GM18519 (cell line): ENCODE results near the gene NKX1-1.
"Not testable (repeated sequence)": the region's sequence is repeated elsewhere in the genome, so short reads cannot be mapped to it uniquely, and the experiment has no call there.

Experiments
- ATAC-seq: cut with Tn5 transposase; IDR thresholded peaks from one replicate; pipeline ENCODE4 v1.9.1; 2021; ENCODE audit warnings: mild to moderate bottlenecking, moderate library complexity; ENCODE audit not compliant: unreplicated experiment, low FRiP score

NKX1-1 gene

DNA sequence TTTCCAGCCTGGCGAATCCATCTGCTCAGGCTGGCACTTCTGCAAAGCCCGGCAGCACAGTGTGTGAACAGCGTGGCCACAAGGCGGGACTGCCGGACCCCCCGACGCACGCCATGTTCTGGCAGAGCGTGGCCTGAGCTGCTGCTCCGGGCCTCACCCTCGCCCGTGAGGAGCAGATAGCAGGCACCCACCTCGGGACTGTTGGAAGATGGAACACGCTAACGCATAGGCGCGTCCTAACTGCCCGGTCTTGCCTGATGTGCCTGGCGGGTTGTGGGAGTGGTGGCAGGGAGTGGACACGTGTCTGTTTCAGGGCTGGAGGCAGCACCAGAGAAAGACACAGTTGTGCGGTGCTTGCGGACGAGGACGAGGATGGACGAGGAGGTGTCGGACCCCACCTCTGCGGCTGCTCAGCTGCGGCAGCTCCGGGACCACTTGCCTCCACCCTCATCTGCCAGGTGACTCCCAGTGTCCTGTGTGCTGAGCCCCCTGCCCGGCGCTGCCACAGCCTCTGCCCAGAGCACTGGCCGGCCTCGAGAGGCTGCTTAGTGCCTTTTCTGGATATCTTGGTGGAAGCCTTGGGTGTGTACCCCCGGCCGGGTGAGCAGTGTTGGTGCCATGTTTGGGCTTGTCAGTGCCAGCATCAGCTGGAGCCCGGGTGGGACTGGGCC, 31.1 kb downstream of the NKX1-1 start:
- ATAC-seq: no peak

DNA sequence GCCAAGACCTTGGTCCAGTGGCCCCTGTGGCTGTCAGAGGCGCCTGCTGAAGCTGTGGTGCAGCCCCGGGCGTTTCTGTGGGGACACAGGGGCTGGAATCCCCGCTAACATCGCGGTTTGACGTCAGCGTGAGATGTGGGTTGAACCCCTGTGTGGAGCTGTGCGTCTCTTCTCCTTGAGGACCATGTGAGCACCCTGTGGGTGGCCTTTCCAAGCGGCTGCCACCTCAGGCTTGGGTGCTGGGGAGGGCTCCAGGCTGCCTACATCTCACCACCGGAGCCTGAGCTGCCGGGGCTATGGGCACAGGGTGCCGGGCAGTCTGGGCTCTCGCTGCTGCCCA, 31.6 kb downstream of the NKX1-1 start:
- no peak for ATAC-seq

DNA sequence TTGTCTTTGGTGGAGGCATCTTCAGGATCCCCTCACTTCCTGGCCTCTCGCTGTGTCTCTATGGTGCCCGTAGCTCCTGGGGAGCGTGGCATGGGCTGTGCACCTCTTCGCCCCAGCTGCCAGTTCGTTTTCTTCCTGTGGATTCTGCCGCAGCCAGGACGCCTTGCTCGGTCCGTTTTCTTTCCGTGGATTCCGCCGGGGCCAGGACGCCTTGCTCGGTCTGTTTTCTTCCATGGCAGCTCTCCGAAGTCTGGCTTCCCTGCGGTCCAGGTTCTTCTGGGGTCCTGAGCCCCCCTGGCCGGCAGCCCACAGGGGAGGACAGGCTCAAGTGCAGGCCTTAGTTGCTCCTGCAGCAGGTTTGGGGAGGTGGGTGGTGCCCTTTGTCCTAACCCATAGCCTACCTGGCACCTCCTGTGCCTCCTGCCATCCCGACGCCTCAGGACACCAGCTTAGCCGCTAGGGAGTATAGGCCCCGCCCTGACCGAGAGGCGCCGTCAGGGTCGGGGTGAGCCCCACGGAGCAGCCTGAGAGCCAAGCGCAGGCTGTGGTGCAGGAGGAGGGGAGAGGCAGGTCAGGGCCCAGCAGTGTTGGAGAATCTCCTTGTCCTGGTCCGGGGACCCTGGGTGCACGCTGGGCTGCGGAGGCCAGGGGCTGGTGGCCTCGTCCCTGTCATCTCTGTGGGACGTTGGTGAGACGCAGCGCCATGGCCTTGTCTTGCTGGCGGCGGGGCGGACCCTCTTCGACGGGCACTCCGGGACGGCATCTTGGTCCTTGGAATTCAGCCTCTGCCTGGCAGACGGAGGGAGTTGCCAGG, 32.1 kb downstream of the NKX1-1 start:
- ATAC-seq: no peak

DNA sequence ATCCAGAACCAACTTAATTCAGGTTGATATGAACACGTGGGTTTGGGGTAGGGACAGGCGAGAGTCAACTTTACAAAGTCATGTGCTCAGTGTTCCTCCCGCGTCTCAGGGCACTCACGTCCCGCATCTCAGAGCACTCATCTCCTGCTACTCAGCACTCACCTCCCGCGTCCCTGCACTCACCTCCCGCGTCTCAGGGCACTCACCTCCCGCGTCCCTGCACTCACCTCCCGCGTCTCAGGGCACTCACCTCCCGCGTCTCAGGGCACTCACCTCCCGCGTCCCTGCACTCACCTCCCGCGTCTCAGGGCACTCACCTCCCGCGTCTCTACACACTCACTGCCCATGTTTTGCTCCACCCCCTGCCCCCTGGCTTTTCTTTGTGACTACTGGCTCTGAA, 33.7 kb downstream of the NKX1-1 start:
- ATAC-seq: not testable (repeated sequence)

DNA sequence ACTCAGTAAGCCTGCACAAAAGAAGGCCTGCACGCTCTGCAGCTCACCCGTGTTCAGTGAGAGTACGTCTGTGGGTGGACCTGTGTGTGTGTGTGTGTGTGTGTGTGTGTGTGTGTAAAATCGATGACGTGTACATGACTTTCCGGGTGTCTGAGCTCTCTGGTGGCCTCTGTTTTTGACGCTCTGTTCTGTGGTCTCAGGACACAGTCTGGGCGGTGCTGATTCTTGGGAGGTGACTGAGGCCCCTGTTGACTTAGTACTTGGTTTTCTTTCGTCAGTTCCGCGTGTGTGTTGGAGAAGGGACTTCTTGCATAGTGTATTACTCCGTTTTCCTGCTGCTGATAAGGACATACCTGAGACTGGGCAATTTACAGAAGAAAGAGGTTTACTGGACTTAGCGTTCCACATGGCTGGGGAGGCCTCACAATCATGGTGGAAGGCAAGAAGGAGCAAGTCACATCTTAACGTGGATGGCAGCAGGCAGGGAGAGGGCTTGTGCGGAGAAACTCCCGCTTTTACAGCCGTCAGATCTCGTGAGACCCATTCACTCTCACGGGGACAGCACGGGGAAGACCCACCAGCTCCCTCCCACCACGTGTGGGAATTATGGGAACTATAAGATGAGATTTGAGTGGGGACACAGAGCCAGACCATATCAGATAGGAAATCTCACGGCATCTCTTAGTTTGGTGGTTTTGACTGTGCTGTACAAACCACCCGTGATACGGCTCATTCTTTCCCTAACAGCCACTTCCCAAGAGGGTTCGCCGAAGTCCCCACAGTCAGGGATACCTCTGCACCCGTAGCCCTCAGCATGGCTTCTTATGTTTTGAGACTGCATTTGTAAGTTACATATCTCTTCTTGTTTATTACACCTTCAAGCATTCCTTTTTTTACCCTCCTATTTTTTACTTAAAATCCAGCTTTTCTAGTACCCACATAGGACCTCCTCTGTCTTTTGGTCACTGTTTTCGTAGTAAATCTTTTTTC, 34.8 kb downstream of the NKX1-1 start:
- ATAC-seq: no peak

DNA sequence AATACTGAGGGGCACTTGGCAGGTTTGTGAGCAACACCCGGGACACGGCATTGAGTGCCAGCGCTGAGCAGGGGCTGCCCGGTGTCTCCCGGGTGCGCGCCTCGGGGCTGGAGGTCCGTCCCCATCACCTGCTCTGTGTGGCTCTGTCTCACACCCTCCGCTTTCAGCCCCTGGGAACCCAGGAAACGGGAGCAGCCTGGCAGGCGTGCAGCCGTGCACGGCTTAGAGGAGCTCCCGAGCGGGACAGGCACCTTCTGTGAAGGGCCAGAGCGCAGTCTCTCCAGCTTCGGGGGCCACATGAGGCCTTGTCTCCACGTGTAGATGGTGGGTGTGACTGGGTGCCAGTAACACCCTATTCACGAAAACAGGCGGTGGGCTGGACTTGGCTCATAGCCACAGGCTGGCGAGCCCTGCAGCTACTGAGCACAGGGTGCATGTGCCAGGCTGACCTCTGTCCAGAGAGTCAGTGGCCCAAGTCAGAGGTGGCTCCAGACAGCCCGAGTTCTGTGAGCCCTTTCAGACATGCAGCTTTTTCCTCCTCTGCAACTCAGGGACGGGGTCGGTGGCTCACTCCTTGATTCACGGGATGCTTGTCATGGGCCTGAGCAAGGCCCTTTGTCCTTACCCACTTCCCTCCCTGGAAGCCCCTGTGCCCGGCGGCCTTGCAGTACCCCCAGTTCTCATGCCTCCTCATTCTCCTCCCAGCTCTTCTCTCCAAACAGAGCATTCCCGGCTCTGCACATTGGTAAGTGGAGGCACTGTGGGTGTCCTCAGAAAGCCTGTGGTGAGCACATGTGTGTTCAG, 35.7 kb downstream of the NKX1-1 start:
- no peak for ATAC-seq

DNA sequence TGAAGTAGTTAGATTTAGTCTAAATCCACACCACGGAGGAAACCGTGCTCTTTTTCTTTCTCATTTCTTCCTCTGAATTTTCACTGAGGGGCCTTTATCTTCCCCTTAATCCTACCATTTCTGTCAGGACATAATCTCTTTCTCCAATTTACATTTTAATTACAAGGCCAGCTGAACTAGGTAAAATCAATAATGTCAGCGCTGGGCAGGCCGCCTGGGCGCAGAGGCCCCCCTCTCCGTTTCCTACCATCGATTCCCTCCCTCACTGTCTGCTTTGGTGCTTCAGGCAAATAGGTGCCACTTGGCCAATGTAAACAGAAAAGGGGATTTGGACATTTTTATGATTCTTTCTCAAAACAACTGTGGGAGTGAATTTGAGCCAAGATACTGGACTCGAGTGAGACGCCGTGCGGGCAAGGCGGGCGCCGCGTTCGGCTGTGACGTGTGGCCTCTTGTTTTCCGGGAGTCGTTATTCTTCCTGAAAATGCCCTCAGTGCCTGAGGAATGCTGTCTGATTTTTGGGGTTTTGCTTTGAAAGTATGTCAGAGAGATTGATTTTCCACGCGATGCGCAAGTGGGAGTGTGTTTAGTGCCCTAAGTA, 36.7 kb downstream of the NKX1-1 start:
- ATAC-seq: no peak

DNA sequence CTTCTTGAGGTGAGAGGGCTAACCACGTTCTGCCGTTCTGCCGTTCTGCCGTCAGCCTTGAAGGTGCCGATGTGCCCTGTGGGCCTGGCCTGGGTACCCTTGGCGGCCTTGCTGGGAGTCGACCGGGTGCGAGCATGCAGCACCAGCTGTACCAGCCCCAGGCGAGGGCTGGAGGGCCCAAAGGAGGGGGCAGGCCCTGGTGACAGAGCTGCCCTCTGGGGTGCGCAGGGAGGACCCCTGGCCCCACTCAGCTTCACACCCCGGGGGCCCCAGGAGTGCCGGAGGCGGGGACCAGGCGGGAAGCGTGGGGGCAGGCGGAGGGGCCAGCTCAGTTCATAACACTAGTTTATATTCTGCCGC, 37.2 kb downstream of the NKX1-1 start:
- ATAC-seq: no peak

DNA sequence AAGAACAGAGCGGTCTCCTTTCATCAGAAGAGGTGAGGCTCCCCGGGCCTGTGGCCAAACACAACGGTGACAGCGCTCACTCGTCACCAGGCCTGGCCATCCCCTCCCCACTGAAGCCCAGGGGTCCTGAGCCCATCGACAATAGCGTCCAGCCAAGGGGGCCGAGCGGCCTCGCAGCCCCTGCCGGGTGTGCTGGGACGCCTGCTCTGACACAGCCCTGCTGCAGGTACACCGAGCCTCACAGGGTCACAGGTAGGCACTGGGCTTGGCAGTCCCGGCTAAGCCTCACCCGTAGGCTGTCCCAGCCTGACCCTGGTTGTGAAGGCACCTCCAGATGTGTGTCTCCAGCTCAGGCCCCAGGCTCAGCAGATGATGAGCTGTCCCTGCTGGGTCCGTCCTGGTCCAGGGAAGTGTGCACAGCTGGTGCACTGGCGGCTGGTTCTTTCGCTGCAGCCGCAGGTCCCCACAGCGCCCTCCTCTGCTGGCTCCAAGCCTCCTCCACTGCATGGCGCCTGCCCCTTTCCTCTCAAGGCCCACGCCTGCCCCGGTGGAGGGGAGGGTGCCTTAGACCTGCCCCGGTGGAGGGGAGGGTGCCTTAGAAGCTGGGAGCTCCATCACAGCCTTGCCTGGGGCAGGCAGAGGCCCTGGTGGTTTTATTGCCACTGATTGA, 37.7 kb downstream of the NKX1-1 start:
- no peak for ATAC-seq

DNA sequence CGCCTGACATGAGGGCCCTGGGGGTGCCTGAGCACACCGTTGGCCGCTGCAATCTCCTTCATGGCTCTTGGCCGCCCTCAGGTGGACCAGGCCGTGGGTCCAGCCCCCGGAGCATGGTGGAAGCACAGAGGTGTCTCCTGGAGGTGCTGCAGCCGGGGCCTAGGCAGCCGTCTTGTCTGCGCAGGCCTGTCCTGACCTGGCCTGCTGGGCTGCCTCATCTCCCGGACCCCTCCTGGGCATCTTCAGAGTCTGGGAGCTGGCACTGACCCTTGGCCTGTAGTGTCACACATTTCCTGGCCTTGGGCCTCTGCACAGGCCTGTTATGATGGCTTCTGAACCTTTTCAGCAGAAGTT, 38.3 kb downstream of the NKX1-1 start:
- ATAC-seq: no peak

DNA sequence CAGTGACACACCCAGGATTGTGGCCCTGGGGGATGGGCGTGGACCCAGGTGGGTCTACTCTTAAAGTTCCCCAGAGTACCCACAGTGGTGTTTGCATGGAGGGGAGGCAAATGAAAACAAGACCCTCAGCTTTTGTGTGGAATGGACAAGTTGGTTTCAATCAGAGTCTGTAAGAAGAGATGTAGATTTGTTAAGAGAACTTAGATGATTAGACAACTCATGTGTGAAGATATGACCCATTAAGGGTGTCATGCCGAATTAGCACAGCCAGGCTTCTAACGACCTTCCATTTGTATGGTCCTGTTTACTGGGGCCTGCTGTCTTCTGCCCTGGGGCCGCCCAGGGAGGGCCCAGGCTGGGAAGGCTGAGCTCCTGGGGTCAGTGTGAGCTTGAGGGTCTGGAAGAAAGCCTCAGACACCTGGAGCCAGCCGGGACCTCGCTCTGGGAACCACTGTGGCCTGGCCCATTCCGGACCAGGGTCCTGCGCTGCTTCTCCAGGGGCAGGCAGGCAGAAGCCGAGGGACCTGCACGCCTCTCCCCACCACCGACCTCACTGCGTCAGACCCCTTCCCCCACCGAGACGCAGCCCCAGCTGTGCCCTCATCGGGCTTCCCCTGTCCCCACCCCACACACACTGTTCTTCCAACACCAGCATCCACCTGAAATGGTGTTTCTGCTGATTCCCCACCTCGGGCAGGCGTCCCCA, 38.9 kb downstream of the NKX1-1 start:
- ATAC-seq: no peak

DNA sequence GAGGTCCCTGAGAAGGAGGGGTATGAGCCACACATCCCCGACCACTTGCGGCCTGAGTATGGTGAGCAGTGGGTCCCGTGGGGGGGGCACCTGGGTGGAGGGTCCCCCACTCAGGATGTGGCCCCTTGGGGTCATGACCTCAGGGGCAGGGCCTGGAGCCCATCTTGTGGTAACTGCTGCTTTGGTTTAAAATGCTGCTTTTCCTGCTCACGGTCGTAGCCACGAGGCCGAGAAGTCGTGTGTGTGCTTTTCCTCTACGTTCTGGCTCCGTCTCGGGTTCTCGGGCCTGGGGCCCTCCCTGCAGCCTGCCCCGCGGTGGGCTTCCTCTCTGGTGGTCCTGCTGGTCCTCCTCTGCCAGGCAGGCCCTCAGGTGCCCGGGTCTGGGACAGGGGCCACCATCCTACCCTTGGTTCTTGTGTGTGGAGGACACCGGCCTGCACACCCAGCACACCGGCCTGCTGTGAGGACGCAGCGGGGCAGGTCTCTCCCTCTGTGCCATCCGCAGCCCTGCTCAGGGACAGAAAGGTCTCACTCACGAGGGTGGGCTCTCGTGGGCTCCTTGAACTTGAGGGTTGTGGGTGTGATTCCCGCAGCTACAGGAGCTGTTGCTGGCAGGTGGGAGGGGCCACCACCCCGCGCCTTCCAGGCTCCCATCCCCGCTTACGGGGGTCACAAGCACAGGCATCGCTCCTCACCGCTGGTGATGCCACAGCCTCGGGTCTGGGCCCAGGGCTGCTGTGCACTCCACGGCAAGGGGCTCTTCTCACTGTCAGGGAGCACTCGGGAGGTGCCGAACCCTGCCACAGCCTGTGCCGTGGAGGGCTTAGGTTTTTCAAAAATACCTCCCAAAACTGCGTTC, 39.6 kb downstream of the NKX1-1 start:
- ATAC-seq: no peak

DNA sequence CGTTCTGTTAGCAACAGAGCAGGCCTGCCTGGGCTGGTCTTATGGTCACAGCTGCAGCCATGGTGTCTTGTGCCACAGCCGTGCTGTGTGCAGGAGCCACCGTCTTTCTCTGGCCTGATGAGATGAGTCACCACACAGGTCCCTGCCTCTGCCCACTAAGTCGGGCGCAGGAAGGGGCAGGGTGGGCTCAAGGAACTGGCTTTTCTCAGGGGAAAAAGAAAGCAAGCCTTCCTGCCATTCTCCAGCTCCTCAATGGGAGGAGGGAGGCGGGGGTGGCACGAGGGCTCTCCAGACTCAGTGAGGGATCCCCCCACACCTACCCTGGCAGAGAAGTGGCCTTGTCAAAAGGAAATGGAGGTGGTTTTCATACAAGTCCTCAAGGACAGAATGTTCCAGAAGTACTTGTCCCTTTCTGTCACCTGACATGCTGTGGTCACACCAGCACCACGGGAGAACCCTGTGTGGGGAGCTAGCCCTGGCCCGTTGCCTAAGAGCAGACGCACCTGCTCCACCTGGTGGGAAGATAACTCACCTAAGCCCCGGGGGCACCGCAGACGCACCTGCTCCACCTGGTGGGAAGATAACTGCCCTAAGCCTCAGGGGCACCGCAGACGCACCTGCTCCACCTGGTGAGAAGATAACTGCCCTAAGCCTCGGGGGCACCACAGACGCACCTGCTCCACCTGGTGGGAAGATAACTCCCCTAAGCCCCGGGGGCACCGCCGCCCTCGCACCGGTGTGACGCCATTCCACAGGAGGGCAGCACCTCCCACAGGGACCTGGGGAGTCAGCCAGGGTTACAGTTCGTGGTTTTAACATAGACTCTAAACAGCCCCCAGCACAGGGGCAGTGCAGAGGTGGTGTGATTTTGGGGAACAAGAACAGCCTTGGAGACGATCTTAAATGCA, 40.7 kb downstream of the NKX1-1 start:
- ATAC-seq: no peak

DNA sequence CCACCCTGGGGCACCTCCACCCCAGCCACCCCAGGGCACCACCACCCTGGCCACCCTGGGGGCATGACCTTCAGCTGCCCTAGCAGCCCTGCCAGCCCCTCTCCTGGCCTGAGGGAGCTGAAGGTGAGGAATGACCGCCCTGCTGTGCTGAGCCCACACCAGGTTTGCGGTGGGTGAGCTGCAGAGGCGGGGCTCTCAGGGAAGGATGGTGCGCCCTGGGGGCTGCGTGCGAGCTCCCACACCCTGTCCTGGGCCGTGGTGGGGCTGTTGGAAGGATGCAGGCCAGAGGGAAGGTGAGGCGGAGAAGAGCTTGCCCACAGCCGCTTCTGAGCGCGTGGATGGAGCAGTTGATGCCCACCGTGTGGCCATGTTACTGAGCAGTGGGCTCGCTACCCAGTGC, 41.5 kb downstream of the NKX1-1 start:
- ATAC-seq: no peak

DNA sequence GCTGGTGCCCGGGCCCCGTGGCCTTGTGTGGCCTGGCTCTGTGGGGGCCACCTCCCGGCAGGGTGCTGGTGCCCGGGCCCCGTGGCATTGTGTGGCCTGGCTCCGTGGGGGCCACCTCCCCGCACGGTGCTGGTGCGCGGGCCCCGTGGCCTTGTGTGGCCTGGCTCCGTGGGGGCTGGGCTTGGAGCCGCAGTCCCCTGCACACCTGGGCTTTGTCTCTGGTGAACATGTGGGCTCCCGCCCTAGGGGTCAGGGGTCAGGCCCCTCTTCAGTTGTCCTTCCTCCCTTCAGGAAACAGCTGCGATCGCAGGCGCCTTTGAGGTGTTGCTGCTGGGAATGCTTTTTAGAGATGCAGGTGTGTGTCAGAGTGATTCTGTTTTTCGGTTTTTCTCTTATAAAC, 42.0 kb downstream of the NKX1-1 start:
- ATAC-seq: no peak

DNA sequence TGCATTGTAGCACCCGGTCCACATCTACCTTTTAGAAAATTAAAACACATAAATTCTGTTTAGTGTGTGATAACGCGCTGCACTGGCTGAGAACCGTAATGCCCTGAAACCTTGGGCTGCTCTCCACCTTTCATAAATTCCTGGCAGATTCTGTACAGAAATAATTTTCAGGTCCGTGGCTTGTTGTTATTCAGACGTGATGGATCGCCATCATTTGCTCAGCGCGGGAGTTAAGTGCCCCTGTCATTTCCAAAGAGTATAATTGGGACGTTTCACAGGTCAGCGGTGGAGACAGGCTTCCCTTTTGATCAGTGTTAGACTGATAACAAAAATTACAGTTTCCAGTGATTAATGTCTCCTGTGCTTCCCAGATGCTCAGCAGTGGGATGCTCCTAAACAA, 42.7 kb downstream of the NKX1-1 start:
- ATAC-seq: no peak

DNA sequence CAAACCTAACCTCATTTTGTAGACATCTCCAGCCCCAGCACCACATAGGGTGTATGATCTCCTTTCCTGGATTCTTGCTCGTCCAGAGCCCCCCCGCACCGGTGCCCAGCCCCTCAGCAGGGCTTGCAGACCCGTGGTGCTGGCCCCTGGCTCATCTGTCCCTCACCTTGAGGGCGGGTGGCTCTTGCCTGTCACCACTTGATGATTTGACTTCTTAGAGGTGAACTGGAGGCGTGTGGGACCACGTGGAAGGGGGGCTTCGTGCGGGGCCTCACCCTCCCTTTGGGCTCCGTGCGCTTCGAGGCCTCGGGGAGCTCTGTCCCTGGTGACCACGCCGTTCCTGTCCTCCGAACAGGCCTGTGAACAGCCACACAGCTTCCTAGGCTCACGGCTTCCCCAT, 43.7 kb downstream of the NKX1-1 start:
- no peak for ATAC-seq
